Karpas-422 (cell line): Measurements from ENCODE around the gene KCNJ4. TPM values are rescaled to one million over a fixed set of nuclear protein-coding genes. Genes with fewer than 3 reads are reported as not detected.

Experiments used
- DNase-seq: peaks from one replicate; pipeline ENCODE4 v3.0.0-alpha.2; 2015
- H2AFZ ChIP-seq: fragments of 200-600 bp; sonication (generic); 2 replicates; pipeline ENCODE4 v1.6.1; 2014; ENCODE audit warnings: antibody characterized with exemption, low read length, mixed read lengths
- H3K27ac ChIP-seq: fragments of 200-600 bp; sonication (generic); 2 replicates; pipeline ENCODE4 v1.5.1; 2014; ENCODE audit warnings: mild to moderate bottlenecking, low read length, moderate library complexity
- H3K27me3 ChIP-seq: fragments of 200-600 bp; sonication (generic); 2 replicates; pipeline ENCODE4 v1.6.1; 2014; ENCODE audit warnings: low read length, mixed read lengths
- H3K36me3 ChIP-seq: fragments of 200-600 bp; sonication (generic); 2 replicates; pipeline ENCODE4 v1.6.1; 2014; ENCODE audit warnings: low read length, mixed read lengths; ENCODE audit not compliant: insufficient read depth
- H3K4me1 ChIP-seq: fragments of 200-600 bp; sonication (generic); 2 replicates; pipeline ENCODE4 v1.6.1; 2014; ENCODE audit warnings: mild to moderate bottlenecking, low read length, mixed read lengths
- H3K4me2 ChIP-seq: fragments of 200-600 bp; sonication (generic); 2 replicates; pipeline ENCODE4 v1.6.1; 2014; ENCODE audit warnings: low read length, low read depth, mild to moderate bottlenecking; ENCODE audit not compliant: poor library complexity, severe bottlenecking
- H3K4me3 ChIP-seq: fragments of 200-600 bp; sonication (generic); 2 replicates; pipeline ENCODE4 v1.5.1; 2014; ENCODE audit warnings: mild to moderate bottlenecking, antibody characterized with exemption, low read length, mixed read lengths
- H3K79me2 ChIP-seq: fragments of 200-600 bp; sonication (generic); 2 replicates; pipeline ENCODE4 v1.6.1; 2014; ENCODE audit warnings: mild to moderate bottlenecking, low read length, mixed read lengths
- H3K9ac ChIP-seq: fragments of 200-600 bp; sonication (generic); 2 replicates; pipeline ENCODE4 v1.6.0; 2014; ENCODE audit warnings: low read length
- H3K9me2 ChIP-seq: fragments of 200-600 bp; sonication (generic), shearing (Covaris generic); replicated peaks from 2 replicates; pipeline ENCODE4 v1.6.0; 2014; ENCODE audit warnings: mild to moderate bottlenecking, low read length, moderate library complexity; ENCODE audit not compliant: insufficient read depth
- H3K9me3 ChIP-seq: fragments of 300-700, 200-600 bp; sonication (generic); 2 replicates; pipeline ENCODE4 v1.6.1; 2014; ENCODE audit warnings: low read length, mixed read lengths
- H4K20me1 ChIP-seq: fragments of 200-600 bp; sonication (generic); 2 replicates; pipeline ENCODE4 v1.6.1; 2014; ENCODE audit warnings: mild to moderate bottlenecking, antibody characterized with exemption, low read length, low read depth; ENCODE audit not compliant: insufficient read depth
- total RNA-seq: library from RNA; depleted of rRNA; stranded (reverse); fragments of >200 nt; shearing (Covaris generic); gene quantifications from 2 replicates; pipeline ENCODE4 v1.2.3, GENCODE V29; 2014; ENCODE audit warnings: low replicate concordance

The KCNJ4 gene
- total RNA-seq, 1 experiment from 2014 or later = not detected

GRCh38 chr22:38435965-38436364 lies 19.0 kb downstream of the KCNJ4 start:
- no peaks in the 10 kb centered on the region for H4K20me1 ChIP-seq
- no peak overlapping the region for H3K4me2 ChIP-seq
- DNase-seq = no peak
- H3K4me3 ChIP-seq = no peak overlapping the region
- H3K9ac ChIP-seq = no peak overlapping the region
- no peaks in the 10 kb centered on the region for H3K9me3 ChIP-seq
- H3K4me1 ChIP-seq = no peaks in the 10 kb centered on the region
- no peaks in the 10 kb centered on the region for H3K36me3 ChIP-seq
- H3K27ac ChIP-seq = no peak overlapping the region
- H3K27me3 ChIP-seq = no peaks in the 10 kb centered on the region
- H2AFZ ChIP-seq = no peak overlapping the region
- no peaks in the 10 kb centered on the region for H3K9me2 ChIP-seq
- no peaks in the 10 kb centered on the region for H3K79me2 ChIP-seq

- Histone ChIP-seq H3K9me2 (no peaks in the 10 kb centered on the region), H3K79me2 (no peaks in the 10 kb centered on the region), H3K4me3 (no peak overlapping the region), H3K27me3 (no peaks in the 10 kb centered on the region), H3K4me1 (no peaks in the 10 kb centered on the region), H3K36me3 (no peaks in the 10 kb centered on the region), H3K9me3 (no peaks in the 10 kb centered on the region), H4K20me1 (no peaks in the 10 kb centered on the region), H3K27ac (no peak overlapping the region), H3K9ac (no peak overlapping the region), H2AFZ (no peak overlapping the region), H3K4me2 (no peak overlapping the region)
- peak; percentile 56 for DNase-seq
Observed at GRCh38 chr22:38435010-38435409, 20.0 kb downstream of the KCNJ4 start.

GRCh38 chr22:38433871-38434270 lies 21.1 kb downstream of the KCNJ4 start:
- Histone ChIP-seq H3K9me3 (no peaks in the 10 kb centered on the region), H3K27me3 (no peaks in the 10 kb centered on the region), H3K4me1 (no peaks in the 10 kb centered on the region), H3K79me2 (no peaks in the 10 kb centered on the region), H4K20me1 (no peaks in the 10 kb centered on the region), H3K9me2 (no peaks in the 10 kb centered on the region), H3K4me2 (no peak overlapping the region), H3K4me3 (no peak overlapping the region), H3K36me3 (no peaks in the 10 kb centered on the region), H3K9ac (no peak overlapping the region), H3K27ac (no peak overlapping the region), H2AFZ (no peak overlapping the region)
- DNase-seq = no peak

GRCh38 chr22:38432264-38432663 lies 22.7 kb downstream of the KCNJ4 start:
- Histone ChIP-seq H3K27me3 (no peaks in the 10 kb centered on the region), H3K9me2 (no peaks in the 10 kb centered on the region), H3K4me3 (no peak overlapping the region), H3K36me3 (no peaks in the 10 kb centered on the region), H2AFZ (no peak overlapping the region), H3K4me1 (no peaks in the 10 kb centered on the region), H3K9ac (no peak overlapping the region), H3K27ac (no peak overlapping the region), H3K9me3 (no peaks in the 10 kb centered on the region), H3K79me2 (no peaks in the 10 kb centered on the region), H3K4me2 (no peak overlapping the region), H4K20me1 (no peaks in the 10 kb centered on the region)
- no peak for DNase-seq

- no peaks in the 10 kb centered on the region for H3K36me3 ChIP-seq
- H3K9me2 ChIP-seq = no peaks in the 10 kb centered on the region
- H3K9me3 ChIP-seq = no peaks in the 10 kb centered on the region
- no peaks in the 10 kb centered on the region for H3K27me3 ChIP-seq
- no peak overlapping the region for H3K27ac ChIP-seq
- H3K4me1 ChIP-seq = no peaks in the 10 kb centered on the region
- H3K79me2 ChIP-seq = no peaks in the 10 kb centered on the region
- no peak overlapping the region for H2AFZ ChIP-seq
- no peak overlapping the region for H3K9ac ChIP-seq
- no peak overlapping the region for H3K4me3 ChIP-seq
- no peaks in the 10 kb centered on the region for H4K20me1 ChIP-seq
- H3K4me2 ChIP-seq = no peak overlapping the region
- no peak for DNase-seq
Observed at GRCh38 chr22:38431266-38432010, 23.6 kb downstream of the KCNJ4 start.

GRCh38 chr22:38429499-38430068 lies 25.4 kb downstream of the KCNJ4 start:
- H3K79me2 ChIP-seq = no peaks in the 10 kb centered on the region
- H3K9ac ChIP-seq = no peak overlapping the region
- no peaks in the 10 kb centered on the region for H3K9me2 ChIP-seq
- H3K4me1 ChIP-seq = no peaks in the 10 kb centered on the region
- no peaks in the 10 kb centered on the region for H4K20me1 ChIP-seq
- no peak overlapping the region for H3K4me3 ChIP-seq
- no peak overlapping the region for H3K27ac ChIP-seq
- no peaks in the 10 kb centered on the region for H3K36me3 ChIP-seq
- H2AFZ ChIP-seq = no peak overlapping the region
- no peak overlapping the region for H3K4me2 ChIP-seq
- no peak for DNase-seq
- no peaks in the 10 kb centered on the region for H3K27me3 ChIP-seq
- no peaks in the 10 kb centered on the region for H3K9me3 ChIP-seq

GRCh38 chr22:38428714-38429113 lies 26.3 kb downstream of the KCNJ4 start:
- no peak for DNase-seq
- H3K4me1 ChIP-seq = no peaks in the 10 kb centered on the region

GRCh38 chr22:38427940-38428339 lies 27.1 kb downstream of the KCNJ4 start:
- Histone ChIP-seq H3K9me3 (no peaks in the 10 kb centered on the region), H3K79me2 (no peaks in the 10 kb centered on the region), H3K9me2 (no peaks in the 10 kb centered on the region), H3K9ac (no peak overlapping the region), H3K4me2 (no peak overlapping the region), H4K20me1 (no peaks in the 10 kb centered on the region), H3K4me3 (no peak overlapping the region), H3K36me3 (no peaks in the 10 kb centered on the region), H3K27ac (no peak overlapping the region), H3K27me3 (no peaks in the 10 kb centered on the region), H2AFZ (no peak overlapping the region), H3K4me1 (no peaks in the 10 kb centered on the region)
- no peak for DNase-seq

More at GRCh38 chr22:38428714-38429113, 26.3 kb downstream of the KCNJ4 start:
- Histone ChIP-seq H3K4me2 (no peak overlapping the region), H3K4me3 (no peak overlapping the region), H3K27me3 (no peaks in the 10 kb centered on the region), H3K27ac (no peak overlapping the region), H3K9ac (no peak overlapping the region), H3K9me2 (no peaks in the 10 kb centered on the region), H2AFZ (no peak overlapping the region), H3K79me2 (no peaks in the 10 kb centered on the region), H3K36me3 (no peaks in the 10 kb centered on the region), H3K9me3 (no peaks in the 10 kb centered on the region), H4K20me1 (no peaks in the 10 kb centered on the region)
